Non-pigmented ciliary epithelial cell (primary cell): Measurements from ENCODE around the gene NFAT5.

ENCODE experiments used
- DNase-seq: peaks from one replicate; pipeline ENCODE4 v3.0.0-alpha.2; 2010; ENCODE audit warnings: low read depth

The NFAT5 gene

GRCh38 chr16:69644790-69645189 is 79.0 kb downstream of the NFAT5 start:
- DNase-seq = no peak

DNA sequence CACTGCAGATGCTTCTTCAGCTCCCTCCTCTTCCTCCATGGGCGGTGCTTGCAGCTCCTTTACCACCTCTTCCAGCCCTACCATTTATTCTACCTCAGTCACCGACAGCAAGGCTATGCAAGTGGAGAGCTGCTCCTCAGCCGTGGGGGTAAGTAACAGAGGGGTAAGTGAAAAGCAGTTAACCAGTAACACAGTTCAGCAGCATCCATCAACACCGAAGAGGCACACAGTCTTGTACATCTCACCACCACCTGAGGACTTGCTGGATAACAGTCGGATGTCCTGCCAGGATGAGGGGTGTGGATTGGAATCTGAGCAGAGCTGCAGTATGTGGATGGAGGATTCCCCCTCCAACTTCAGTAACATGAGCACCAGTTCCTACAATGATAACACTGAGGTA is 81.3 kb downstream of the NFAT5 start:
- no peak for DNase-seq

GRCh38 chr16:69651217-69651616 is 85.5 kb downstream of the NFAT5 start:
- DNase-seq = no peak

GRCh38 chr16:69654280-69654931 is 88.6 kb downstream of the NFAT5 start:
- DNase-seq = no peak

DNA sequence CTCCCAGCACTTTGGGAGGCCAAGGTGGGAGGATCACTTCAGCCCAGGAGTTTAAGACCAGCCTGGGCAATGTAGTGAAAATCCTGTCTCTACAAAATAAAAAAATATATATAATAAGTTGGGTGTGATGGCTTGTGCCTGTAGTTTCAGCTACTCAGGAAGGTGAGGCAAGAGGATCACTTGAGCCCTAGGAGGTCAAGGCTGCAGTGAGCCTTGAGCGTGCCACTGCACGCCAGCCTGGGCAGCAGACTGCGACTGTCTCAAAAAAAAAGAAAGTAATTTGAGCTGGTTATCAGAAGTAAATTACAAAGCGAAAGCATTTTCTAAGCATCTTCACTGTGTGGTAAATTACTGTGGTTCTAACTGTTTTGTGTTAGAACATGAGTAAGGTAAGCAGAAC is 94.4 kb downstream of the NFAT5 start:
- DNase-seq = no peak

- DNase-seq = no peak
Measured at GRCh38 chr16:69662901-69663300, 97.1 kb downstream of the NFAT5 start.

DNA sequence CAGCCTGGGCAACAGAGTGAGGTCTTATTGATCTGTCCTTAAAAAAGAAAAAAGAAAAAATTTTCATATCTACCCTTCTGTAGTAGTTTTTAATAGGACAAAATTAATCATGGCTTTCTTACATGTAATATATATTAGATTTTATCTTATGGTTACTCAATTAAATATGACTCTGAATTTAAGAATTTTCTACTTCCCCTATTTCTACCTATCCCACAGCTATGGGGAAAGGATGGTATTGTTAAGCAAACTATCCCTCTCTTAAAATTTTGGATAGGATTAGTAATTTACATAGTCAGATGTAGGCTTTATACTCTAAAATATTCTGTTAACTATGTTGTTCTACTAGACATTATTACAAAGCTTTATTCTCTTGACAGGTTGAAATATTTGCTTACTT is 98.1 kb downstream of the NFAT5 start:
- DNase-seq = no peak

DNA sequence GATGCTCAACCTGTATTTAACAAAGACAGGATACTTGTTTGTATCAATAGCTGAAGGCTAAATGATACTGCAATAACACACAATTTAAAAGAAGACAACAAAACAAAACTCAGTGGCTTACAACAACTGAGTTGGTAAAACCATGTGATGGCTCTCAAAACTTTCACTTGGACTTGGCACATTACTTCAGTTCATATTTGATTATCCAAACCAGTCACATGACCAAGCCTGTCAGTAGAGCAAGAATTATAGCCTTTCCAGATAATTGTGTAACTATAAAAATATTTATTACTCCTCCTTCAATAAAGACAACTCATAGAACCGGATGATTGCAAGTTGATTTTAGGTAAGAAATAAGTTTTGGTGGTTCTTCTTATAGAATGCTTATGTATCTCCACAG is 103.8 kb downstream of the NFAT5 start:
- DNase-seq = no peak

DNA sequence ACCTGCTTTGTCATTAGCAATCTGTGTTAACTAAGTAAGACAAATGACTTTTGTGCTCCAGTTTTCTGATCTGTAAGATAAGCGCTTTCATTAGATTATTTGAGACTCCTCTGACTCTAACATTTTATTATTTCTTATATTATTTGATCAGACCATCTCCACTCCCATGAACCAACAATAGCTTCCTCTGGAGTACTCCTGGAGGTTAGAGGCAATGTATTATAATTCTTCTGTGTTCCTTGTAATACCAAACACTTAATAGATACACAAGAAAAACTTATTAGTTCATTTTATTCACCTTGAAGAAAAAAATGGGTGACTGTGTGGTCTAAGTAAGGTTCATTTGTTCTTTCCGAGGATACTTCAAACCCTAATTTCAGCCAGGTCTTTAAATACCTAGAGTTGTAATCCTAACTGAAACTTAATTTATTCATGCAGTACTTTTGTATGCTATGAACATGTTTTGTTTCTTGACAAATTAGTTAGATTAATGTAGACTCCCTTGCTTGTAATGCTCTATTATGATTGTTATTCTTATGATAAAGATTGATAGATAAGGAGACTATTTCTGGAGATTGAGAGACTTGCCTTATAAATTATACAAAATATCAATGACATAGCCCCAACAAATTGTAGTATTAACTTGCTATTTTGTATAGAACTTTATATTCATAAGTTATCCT is 106.7 kb downstream of the NFAT5 start:
- no peak for DNase-seq

DNA sequence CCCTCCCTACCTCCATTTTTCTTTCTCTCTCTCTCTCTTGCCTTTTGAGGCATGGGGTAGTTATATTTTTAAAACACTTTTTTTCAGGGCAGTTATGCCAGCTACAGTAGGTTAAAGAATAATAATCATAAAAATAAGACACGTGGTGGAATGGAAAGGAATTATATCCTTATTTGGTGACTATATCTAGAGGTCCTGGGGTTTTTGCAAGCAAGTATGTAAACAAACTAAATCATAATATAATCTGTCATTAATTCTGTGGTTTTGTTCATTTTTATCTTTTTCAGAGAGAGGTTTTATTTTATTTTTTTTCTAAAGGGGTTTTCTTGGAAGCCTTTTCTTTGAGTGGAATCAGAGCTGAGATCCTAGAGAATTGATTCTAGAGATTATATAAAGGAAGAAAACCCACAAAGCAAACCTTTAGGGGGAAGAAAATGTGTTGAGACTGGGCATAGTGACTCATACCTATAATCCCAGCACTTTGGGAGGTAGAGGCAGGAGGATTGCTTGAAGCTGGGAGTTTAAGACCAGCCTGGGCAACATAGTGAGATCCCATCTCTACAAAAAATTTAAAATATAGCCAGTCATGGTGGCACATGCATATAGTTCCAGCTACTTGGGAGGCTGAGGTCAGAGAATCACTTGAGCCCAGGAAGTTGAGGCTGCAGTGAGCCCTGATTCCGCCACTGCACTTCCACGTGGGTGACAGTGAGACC is 107.4 kb downstream of the NFAT5 start:
- DNase-seq = no peak

DNA sequence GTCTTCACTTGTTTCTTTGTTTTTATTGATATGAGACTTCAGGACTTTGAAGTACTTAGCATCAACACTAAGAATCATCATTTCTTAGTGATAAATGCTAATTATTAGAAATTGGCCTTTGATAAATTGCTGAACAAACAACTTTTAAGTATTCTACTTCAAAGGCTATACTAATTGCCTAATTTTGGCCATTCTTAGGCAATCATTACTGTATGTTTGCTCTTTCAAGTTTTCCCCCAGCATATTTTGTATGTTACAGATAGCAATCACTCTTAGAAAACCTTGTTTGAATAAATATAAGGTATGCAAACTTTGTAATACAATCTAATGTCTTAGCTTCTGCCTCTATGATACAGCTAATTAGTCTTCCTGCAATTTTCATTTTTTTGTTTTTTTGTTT is 114.6 kb downstream of the NFAT5 start:
- no peak for DNase-seq

GRCh38 chr16:69688589-69688988 is 122.8 kb downstream of the NFAT5 start:
- no peak for DNase-seq

- no peak for DNase-seq
Measured at GRCh38 chr16:69691980-69692911, 126.5 kb downstream of the NFAT5 start.

DNA sequence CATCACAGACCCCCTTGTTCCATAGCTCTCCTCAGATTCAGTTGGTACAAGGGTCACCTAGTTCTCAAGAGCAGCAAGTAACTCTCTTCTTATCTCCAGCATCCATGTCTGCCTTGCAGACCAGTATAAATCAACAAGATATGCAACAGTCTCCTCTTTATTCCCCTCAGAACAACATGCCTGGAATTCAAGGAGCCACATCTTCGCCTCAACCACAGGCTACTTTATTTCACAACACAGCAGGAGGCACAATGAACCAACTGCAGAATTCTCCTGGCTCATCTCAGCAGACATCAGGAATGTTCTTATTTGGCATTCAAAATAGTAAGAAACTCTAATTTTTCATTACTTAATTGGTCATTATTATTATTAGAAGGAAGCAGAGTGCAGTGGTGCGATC is 128.2 kb downstream of the NFAT5 start:
- DNase-seq = no peak

- DNase-seq = no peak
Measured at GRCh38 chr16:69698404-69698803, 132.6 kb downstream of the NFAT5 start.

DNA sequence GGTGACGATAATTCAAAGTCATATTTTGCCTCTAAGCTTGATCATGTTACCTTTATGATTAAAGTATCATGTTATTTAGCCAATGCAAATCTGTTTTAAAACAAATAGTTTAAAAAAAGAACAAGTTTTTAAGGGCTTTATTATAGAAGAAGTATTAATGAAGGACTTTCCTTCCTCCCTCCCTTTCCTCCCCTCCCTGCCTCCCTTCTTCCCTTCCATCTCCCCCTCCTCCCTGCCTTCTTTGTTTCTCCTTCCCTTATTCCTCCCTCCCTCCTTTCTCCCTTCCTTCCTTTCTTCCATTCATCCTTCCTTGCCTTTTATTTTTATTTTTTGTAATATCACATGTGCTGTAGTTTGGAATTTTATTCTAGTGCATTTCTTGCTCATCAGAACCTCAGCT is 134.1 kb downstream of the NFAT5 start:
- no peak for DNase-seq

DNA sequence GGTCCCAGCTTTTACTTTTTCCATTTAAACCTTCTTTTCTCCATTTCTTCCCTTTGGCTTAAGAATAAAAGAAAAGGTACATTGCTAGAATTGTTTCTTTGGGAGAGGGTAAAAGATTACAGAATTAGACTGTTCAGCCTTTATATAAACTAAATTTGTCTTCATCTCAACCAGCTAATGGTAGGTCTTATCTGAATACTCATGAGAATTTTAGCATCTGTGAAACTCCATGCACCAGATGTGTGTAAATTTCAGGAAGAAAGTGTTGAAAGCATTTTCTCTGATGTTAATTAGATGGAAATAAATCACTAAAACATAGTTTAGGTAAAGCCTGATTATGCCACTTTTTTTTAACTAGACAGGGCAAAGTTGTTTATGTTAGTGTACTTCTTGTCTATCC is 135.7 kb downstream of the NFAT5 start:
- no peak for DNase-seq

DNA sequence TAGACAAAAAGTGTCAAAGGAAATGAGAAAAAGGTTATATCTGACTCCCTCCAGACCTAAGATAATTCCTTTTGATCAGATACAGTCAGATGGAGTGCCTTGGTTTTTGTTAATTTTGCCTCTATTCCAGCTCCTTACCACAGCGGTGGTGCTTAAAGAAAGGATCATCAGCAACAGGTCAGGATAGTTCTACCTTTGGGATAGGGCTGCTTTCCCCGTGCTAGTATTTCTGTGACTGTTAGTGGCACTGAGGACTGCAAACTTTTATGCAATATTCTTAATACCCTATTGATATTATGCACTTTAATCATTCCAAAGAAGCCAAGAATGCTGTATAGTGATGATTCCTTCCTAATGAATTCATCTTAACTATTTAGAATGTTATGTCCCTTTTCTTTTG is 136.1 kb downstream of the NFAT5 start:
- DNase-seq = no peak

DNA sequence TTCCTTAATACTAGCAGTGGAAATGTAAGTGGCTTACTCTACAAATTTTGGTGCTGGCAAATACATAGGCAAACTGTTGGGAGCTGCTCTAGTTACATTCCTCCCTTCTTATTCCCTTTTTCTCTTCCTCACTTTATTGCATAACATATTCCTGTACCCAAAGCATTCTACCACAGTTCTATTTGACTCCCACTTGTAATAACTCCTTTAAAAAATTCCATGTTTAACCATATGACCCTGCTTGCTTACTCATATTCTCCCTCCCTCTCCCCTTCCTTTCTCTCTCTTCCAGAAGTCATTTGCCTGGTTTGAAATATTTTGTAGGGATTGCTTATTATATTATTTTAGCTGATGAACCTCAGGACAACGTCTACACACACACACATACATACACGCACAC is 137.9 kb downstream of the NFAT5 start:
- no peak for DNase-seq

DNA sequence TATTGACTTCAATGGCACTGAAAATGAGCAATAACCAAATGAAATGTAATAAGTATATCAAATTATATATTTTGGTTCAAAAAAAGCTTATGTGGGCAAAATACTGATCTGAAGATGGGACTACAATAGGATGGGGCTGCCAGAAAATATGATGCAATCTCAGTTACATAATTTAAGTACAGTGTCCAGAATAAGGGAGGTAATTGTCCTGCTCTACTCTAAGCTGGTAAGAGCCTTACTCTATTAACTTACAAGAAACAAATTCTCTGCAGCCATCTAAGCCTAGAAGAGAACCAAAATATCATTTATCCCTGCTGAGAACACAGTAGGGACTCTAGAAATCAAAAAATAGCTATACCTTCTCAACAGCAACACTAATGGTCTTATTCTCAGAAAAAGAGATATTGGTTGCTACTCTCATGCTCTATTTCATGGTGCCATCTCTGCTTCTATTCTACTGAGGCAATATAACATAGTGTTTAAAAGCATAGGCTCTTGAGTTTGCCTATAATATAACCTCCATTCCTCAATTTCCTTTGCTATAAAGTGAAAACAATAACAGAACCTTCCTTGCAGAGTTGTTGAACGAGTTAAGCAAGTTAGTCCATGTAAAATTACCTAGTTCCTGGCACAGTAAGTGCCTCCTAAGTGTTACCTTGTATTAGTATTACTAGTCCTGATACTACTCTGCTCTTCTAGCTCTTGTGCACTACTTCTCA is 140.6 kb downstream of the NFAT5 start:
- no peak for DNase-seq

DNA sequence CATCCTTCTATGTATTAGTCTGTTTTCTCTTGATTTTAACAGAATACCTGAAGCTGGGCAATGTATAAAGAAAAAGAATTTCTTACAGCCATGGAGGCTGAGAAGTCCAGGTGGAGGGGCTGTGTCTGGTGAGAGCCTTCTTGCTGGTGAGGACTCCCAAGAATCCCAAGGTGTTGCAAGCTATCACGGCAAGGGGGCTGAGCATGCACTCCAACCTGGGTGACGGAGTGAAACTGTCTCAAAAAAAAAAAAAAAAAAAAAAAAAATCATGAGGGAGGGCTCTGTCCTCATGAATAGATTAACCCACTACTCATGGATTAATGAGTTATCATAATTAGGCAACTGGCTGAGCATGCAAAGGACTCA is 141.2 kb downstream of the NFAT5 start:
- no peak for DNase-seq
